Kidney epithelial cell (primary cell): ENCODE data around the gene SUSD5. TPM values are rescaled to one million over a fixed set of nuclear protein-coding genes. Genes with fewer than 3 reads are reported as not detected.
"Not testable (repeated sequence)": the region's sequence is repeated elsewhere in the genome, so short reads cannot be mapped to it uniquely, and the experiment has no call there.

Source experiments
- DNase-seq: peaks from one replicate; pipeline ENCODE4 v3.0.0-alpha.2; 2010; ENCODE audit warnings: low read depth
- H3K27me3 ChIP-seq: 2 replicates; pipeline ENCODE4 v1.6.0; 2011; ENCODE audit warnings: low read length; ENCODE audit not compliant: control insufficient read depth, insufficient read depth
- H3K36me3 ChIP-seq: 2 replicates; pipeline ENCODE4 v1.5.1; 2011; ENCODE audit warnings: low read length; ENCODE audit not compliant: control insufficient read depth, insufficient read depth
- H3K4me3 ChIP-seq: 2 replicates; pipeline ENCODE4 v1.5.1; 2011; ENCODE audit warnings: low read depth, mild to moderate bottlenecking, control low read depth, low read length
- CTCF ChIP-seq: IDR thresholded peaks from 2 replicates; pipeline ENCODE4 v1.5.1; 2011; ENCODE audit warnings: mild to moderate bottlenecking, moderate library complexity, low read length, control low read depth, inconsistent platforms; ENCODE audit not compliant: insufficient read depth, poor library complexity, severe bottlenecking
- total RNA-seq: library from RNA; depleted of rRNA; stranded (reverse); fragments of >200 nt; gene quantifications from 2 replicates; pipeline ENCODE4 v1.2.3, GENCODE V29; 2015

SUSD5 gene
- total RNA-seq, 1 donor from 2014 or later, result 2.0 TPM

- Histone ChIP-seq H3K4me3 (no peak overlapping the region), H3K36me3 (no peaks in the 10 kb centered on the region), H3K27me3 (no peaks in the 10 kb centered on the region)
- no peak for TF ChIP-seq CTCF
- no peak for DNase-seq
Observed at GRCh38 chr3:33170531-33170930, 48.1 kb downstream of the SUSD5 start.

GRCh38 chr3:33167716-33168336 lies 50.8 kb downstream of the SUSD5 start:
- no peaks in the 10 kb centered on the region for H3K27me3 ChIP-seq

GRCh38 chr3:33167284-33167683 lies 51.3 kb downstream of the SUSD5 start:
- no peak for DNase-seq
- Histone ChIP-seq H3K4me3 (no peak overlapping the region), H3K36me3 (no peaks in the 10 kb centered on the region), H3K27me3 (no peaks in the 10 kb centered on the region)
- no peak for TF ChIP-seq CTCF

More at GRCh38 chr3:33167716-33168336, 50.8 kb downstream of the SUSD5 start:
- Histone ChIP-seq H3K36me3 (no peaks in the 10 kb centered on the region), H3K4me3 (no peak overlapping the region)
- no peak for DNase-seq
- TF ChIP-seq CTCF, result no peak

- Histone ChIP-seq H3K27me3 (no peaks in the 10 kb centered on the region), H3K4me3 (no peak overlapping the region), H3K36me3 (no peaks in the 10 kb centered on the region)
- no peak for TF ChIP-seq CTCF
- DNase-seq, result no peak
Observed at GRCh38 chr3:33166095-33166494, 52.5 kb downstream of the SUSD5 start.

- Histone ChIP-seq H3K36me3 (no peaks in the 10 kb centered on the region), H3K27me3 (no peaks in the 10 kb centered on the region), H3K4me3 (no peak overlapping the region)
- DNase-seq, result no peak
- no peak for TF ChIP-seq CTCF
Observed at GRCh38 chr3:33165372-33165771, 53.2 kb downstream of the SUSD5 start.

- H3K36me3 ChIP-seq, DNase-seq, H3K4me3 ChIP-seq, H3K27me3 ChIP-seq: not testable (repeated sequence)
Observed at GRCh38 chr3:33162621-33163020, 56.0 kb downstream of the SUSD5 start.
